Measurements from ENCODE around the gene BGLAP.

BGLAP gene

DNA sequence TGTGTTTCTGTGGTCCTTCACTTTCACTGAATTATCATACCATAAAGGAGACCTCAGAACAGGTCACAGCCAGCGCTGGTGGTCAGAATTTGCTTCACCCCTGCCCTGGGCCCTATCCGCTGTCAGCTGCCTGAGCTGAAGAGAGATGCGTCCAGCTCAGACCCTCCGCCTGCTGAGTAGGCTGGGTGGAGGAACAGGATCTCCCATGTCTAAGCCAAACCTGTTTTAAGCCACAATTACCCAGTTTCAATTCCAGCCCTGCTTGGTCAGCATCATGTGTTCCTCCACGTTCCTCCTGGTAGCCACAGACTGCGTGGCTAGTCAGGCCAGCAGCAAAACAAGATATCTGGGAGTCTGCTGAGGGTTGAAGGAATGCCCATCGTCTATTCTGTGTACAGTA, 13.5 kb upstream of the BGLAP start:
- DNase-seq: no peak

- no peak for DNase-seq
Measured at GRCh38 chr1:156229809-156230472, 12.0 kb upstream of the BGLAP start.

DNA sequence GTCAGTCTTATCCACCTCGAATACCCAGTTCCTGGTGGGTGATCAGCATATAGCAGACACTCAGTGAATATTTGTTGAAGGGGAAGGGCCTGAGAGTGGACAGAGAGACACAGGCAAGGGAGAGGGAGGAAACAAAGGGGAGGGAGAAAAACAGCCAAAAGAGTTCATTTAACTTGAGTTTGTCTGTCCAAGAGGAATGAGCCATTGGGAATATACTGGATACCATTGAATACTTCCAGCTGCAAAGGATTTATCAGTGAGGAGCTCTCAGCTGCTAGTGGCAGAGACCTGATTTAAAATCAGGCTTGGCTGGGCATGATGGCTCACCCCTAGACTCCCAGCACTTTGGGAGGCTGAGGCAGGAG, 11.5 kb upstream of the BGLAP start:
- no peak for DNase-seq

GRCh38 chr1:156232201-156232894, 9.6 kb upstream of the BGLAP start:
- DNase-seq: no peak

- DNase-seq: no peak
Measured at GRCh38 chr1:156233426-156234127, 8.4 kb upstream of the BGLAP start.

GRCh38 chr1:156236164-156236563, 5.8 kb upstream of the BGLAP start:
- no peak for DNase-seq

- DNase-seq: no peak
Measured at GRCh38 chr1:156238248-156238647, 3.7 kb upstream of the BGLAP start.

GRCh38 chr1:156241311-156241811, 623 bp upstream of the BGLAP start:
- no peak for DNase-seq

- DNase-seq: no peak
Measured at GRCh38 chr1:156242738-156243137, 754 bp downstream of the BGLAP start.

- no peak for DNase-seq
Measured at GRCh38 chr1:156244126-156244525, 2.1 kb downstream of the BGLAP start.

GRCh38 chr1:156244712-156245111, 2.7 kb downstream of the BGLAP start:
- no peak for DNase-seq

DNA sequence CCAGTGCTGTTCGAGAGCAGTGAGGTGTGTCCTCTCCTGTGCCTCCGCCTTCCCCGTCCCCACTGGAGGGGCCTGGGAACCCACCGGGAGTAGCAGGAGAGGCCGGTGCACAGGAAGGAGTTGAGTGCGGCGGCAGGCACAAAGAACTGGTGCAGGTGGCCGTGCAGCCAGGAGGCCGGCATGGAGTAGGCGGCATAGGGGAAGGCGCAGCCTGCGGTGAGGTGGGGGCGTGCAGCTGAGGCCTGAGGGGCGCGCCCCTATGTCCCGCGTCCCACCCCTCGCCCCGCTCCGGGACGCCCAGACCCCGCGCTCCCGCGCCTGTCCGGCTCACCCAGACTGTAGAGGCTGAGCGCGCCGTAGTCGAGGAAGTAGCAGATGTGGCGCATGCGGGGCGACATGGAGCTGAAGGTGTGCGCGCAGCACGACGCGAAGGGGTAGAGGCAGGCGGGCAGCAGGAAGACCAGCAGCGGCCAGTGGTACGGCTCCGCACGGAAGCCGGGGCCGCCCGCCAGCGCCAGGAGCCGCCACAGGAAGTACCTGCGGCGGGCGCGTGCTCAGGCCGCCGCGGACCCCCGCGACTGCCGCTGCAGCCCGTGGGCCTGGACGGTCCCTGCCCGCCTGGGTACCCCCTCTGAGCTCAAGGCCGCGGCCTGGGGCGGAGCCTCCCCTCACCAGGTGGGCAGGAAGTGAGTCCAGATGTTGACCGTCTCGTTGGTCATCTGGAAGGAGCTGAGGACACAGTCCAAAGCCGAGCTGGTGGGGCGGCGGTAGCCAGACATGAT, 3.7 kb downstream of the BGLAP start:
- DNase-seq: no peak

DNA sequence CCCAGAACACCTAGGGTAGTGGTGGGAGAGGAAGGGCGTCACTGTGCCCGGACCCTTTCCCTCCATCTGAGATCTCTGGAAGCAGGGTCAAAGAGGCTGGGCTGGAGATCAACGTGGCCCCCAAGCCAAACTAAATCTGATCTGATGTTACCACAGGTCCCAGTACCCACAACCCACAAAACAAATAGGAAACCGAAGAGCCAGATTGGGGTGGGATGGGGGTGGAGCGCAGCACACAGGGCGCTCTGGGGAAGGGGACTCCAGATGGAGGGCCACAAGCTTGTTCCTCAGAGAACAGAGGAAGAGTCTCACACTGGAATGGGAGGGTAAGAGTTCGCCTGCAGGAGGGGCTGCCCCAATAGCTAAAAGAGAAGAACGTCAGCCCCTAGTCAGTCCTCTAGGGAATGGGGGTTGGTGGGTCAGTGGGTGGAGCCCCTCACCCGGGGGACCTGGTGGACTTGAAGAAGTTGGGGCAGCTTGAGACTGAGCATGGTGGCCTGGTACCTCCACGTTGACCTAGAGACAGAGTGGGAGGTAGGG, 4.3 kb downstream of the BGLAP start:
- DNase-seq: no peak

GRCh38 chr1:156246781-156247459, 4.9 kb downstream of the BGLAP start:
- no peak for DNase-seq

- no peak for DNase-seq
Measured at GRCh38 chr1:156247460-156248322, 5.7 kb downstream of the BGLAP start, which contains the start of gene PAQR6. TSS of gene PAQR6 (minus strand) at chr1:156248056. CDS start at chr1:156246731, 1,325 bp downstream.

GRCh38 chr1:156248323-156248683, 6.3 kb downstream of the BGLAP start:
- DNase-seq: no peak

DNA sequence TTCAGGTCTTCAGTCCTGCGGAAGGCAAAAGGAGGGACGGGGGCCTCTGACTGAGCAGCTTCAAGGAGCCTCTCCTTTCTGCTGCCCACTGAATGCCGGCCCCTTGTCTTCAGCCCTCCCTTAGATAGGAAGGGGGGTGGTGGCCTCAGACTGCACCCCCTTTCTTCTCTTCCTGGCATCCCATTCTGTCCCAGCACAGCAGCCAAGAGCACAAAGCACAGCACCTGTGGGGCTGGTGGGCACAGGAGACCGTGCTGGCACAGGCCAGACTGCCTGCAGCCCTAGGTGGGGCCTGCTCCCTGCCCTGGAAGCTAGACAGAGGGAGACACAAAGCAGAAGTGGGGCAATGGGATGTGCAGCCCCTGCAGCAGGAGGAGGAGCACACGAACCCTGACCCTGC, 7.6 kb downstream of the BGLAP start:
- no peak for DNase-seq

GRCh38 chr1:156251527-156251926, 9.5 kb downstream of the BGLAP start:
- no peak for DNase-seq

DNA sequence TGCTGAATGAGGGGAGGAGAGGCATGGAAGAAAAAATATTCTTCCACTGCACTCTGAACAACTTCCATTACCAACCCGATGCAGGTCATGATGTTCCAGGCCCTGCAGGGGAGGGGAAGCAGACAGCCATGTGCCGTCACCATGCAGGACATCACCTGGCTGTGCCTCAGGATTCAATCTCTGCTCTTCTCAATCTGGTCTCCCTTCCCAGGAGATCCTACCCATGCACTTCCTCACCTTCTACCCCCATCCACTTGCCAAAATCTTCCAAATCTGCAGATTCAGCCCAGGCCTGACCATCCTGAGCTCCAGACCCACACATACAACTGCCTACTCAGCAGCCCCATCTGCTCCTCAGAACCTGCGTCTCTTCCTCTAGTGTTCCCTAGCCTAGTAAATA, 11.7 kb downstream of the BGLAP start:
- no peak for DNase-seq

- no peak for DNase-seq
Measured at GRCh38 chr1:156257711-156258110, 15.7 kb downstream of the BGLAP start.

DNA sequence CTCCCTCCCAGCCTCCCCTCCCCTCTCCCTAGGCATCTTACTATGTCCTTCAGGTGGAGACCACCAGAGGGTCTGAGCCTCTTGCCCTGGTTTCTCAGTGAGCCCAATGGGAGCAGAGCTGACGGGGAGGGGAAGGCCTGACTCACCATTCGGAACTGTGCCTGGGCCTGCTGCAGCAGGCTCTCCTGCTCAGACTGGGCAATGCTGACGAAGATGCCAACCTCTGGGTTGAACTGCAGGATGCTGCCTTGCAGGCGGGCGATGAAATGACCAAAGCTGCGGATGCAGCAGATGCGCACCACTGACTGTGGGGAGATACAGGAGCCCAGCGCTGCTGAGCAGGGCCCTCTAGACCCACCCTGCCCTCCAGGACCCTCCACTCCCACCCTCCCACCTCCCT, 16.9 kb downstream of the BGLAP start:
- DNase-seq: no peak

Measured in NCI-H2107 (cell line).